HG02970 (cell line): ENCODE measurements around the gene CUTA.
"Not testable (repeated sequence)": the region's sequence is repeated elsewhere in the genome, so short reads cannot be mapped to it uniquely, and the experiment has no call there.

Source experiments
- ATAC-seq: cut with Tn5 transposase; IDR thresholded peaks from one replicate; pipeline ENCODE4 v1.9.1; 2021; ENCODE audit warnings: mild to moderate bottlenecking, moderate library complexity, moderate number of reproducible peaks; ENCODE audit not compliant: unreplicated experiment, low FRiP score

The CUTA gene

GRCh38 chr6:33407132-33407718 is 10.7 kb downstream of the CUTA start:
- ATAC-seq, result no peak

- ATAC-seq, result no peak
Observed at GRCh38 chr6:33406126-33406525, 11.8 kb downstream of the CUTA start.

- no peak for ATAC-seq
Observed at GRCh38 chr6:33405386-33405940, 12.4 kb downstream of the CUTA start.

GRCh38 chr6:33404884-33405283 is 13.0 kb downstream of the CUTA start:
- no peak for ATAC-seq

- not testable (repeated sequence) for ATAC-seq
Observed at GRCh38 chr6:33399881-33400280, 18.0 kb downstream of the CUTA start.

- not testable (repeated sequence) for ATAC-seq
Observed at GRCh38 chr6:33398601-33399000, 19.3 kb downstream of the CUTA start.

GRCh38 chr6:33397541-33397940 is 20.4 kb downstream of the CUTA start:
- no peak for ATAC-seq

GRCh38 chr6:33392979-33393378 is 24.9 kb downstream of the CUTA start:
- no peak for ATAC-seq

- ATAC-seq, result no peak
Observed at GRCh38 chr6:33392595-33392948, 25.3 kb downstream of the CUTA start.

GRCh38 chr6:33391922-33392594 is 25.8 kb downstream of the CUTA start:
- peak; percentile 5 for ATAC-seq

- peak; percentile 94 for ATAC-seq
Observed at GRCh38 chr6:33391278-33391921, 26.5 kb downstream of the CUTA start, which contains the start of gene KIFC1. Gene KIFC1, plus strand, starts transcription at chr6:33391823. Its CDS starts 163 bp downstream, at chr6:33391986.

- no peak for ATAC-seq
Observed at GRCh38 chr6:33390767-33391277, 27.1 kb downstream of the CUTA start.

GRCh38 chr6:33390173-33390572 is 27.7 kb downstream of the CUTA start:
- ATAC-seq, result no peak

- no peak for ATAC-seq
Observed at GRCh38 chr6:33384581-33385020, 33.3 kb downstream of the CUTA start.

- ATAC-seq, result no peak
Observed at GRCh38 chr6:33383427-33384185, 34.3 kb downstream of the CUTA start.

- ATAC-seq, result no peak
Observed at GRCh38 chr6:33380272-33380981, 37.5 kb downstream of the CUTA start.

GRCh38 chr6:33379184-33379583 is 38.7 kb downstream of the CUTA start:
- not testable (repeated sequence) for ATAC-seq

GRCh38 chr6:33377171-33377570 is 40.7 kb downstream of the CUTA start:
- no peak for ATAC-seq

- ATAC-seq, result no peak
Observed at GRCh38 chr6:33375143-33375671, 42.7 kb downstream of the CUTA start.
